22Rv1 (cell line): ENCODE data around the gene OCA2.

Experiments used
- H3K27ac ChIP-seq: fragments of 450-650 bp; 2 replicates; pipeline ENCODE4 v1.5.1; 2017
- CTCF ChIP-seq: fragments of 450-650 bp; IDR thresholded peaks from 2 replicates; pipeline ENCODE4 v1.5.1; 2017; ENCODE audit warnings: mild to moderate bottlenecking
- ZFX ChIP-seq: fragments of 450-650 bp; IDR thresholded peaks from 2 replicates; pipeline ENCODE4 v1.6.1; 2017; ENCODE audit warnings: antibody characterized with exemption, borderline replicate concordance

OCA2 gene

GRCh38 chr15:28112962-28113361 lies 13.8 kb upstream of the OCA2 start:
- H3K27ac ChIP-seq: no peak overlapping the region
- TF ChIP-seq ZFX: no peak
- no peak for TF ChIP-seq CTCF

- TF ChIP-seq CTCF (no peak), ZFX (no peak)
- no peak overlapping the region for H3K27ac ChIP-seq
These were observed 13.1 kb upstream of the OCA2 start for GRCh38 chr15:28112101-28112760.

- H3K27ac ChIP-seq: no peak overlapping the region
- TF ChIP-seq CTCF (no peak), ZFX (no peak)
These were observed 12.4 kb upstream of the OCA2 start for GRCh38 chr15:28111543-28111942.

- no peak overlapping the region for H3K27ac ChIP-seq
- TF ChIP-seq ZFX (no peak), CTCF (no peak)
These were observed 11.4 kb upstream of the OCA2 start for GRCh38 chr15:28110481-28110881.

GRCh38 chr15:28109626-28110455 lies 10.7 kb upstream of the OCA2 start:
- no peak overlapping the region for H3K27ac ChIP-seq

GRCh38 chr15:28107904-28108275 lies 8.8 kb upstream of the OCA2 start:
- no peak overlapping the region for H3K27ac ChIP-seq
- TF ChIP-seq CTCF (no peak), ZFX (no peak)

More at GRCh38 chr15:28109626-28110455, 10.7 kb upstream of the OCA2 start:
- no peak for TF ChIP-seq CTCF
- TF ChIP-seq ZFX: no peak

GRCh38 chr15:28107111-28107903 lies 8.2 kb upstream of the OCA2 start:
- TF ChIP-seq CTCF (no peak), ZFX (no peak)

More at GRCh38 chr15:28107111-28107903, 8.2 kb upstream of the OCA2 start:
- no peak overlapping the region for H3K27ac ChIP-seq
